ENCODE measurements around the gene OLFML2A.
"Not testable (repeated sequence)": the region's sequence is repeated elsewhere in the genome, so short reads cannot be mapped to it uniquely, and the experiment has no call there.

Gene OLFML2A

GRCh38 chr9:124776954-124777648 is at the start of gene OLFML2A:
Gene OLFML2A (plus strand): TSS chr9:124777133. CDS start chr9:124777271, 138 bp downstream.
- DNase-seq (ENCODE audit: low read depth in 2 of 2) = peak in 1 of 2 donors; percentile 24

GRCh38 chr9:124730772-124731171 is 46.2 kb upstream of the OLFML2A start:
- DNase-seq (ENCODE audit: low read depth in 2 of 2) = no peak

- DNase-seq (ENCODE audit: low read depth in 2 of 2) = no peak
Measured at GRCh38 chr9:124733964-124734740, 42.8 kb upstream of the OLFML2A start.

GRCh38 chr9:124734741-124735083 is 42.2 kb upstream of the OLFML2A start:
- not testable (repeated sequence) for DNase-seq (ENCODE audit: low read depth in 2 of 2)

GRCh38 chr9:124735121-124735520 is 41.8 kb upstream of the OLFML2A start:
- no peak for DNase-seq (ENCODE audit: low read depth in 2 of 2)

- not testable (repeated sequence) for DNase-seq (ENCODE audit: low read depth in 2 of 2)
Measured at GRCh38 chr9:124738075-124738474, 38.9 kb upstream of the OLFML2A start.

GRCh38 chr9:124739360-124739759 is 37.6 kb upstream of the OLFML2A start:
- no peak for DNase-seq (ENCODE audit: low read depth in 2 of 2)

- DNase-seq (ENCODE audit: low read depth in 2 of 2) = no peak
Measured at GRCh38 chr9:124741149-124741548, 35.8 kb upstream of the OLFML2A start.

GRCh38 chr9:124741662-124742061 is 35.3 kb upstream of the OLFML2A start:
- no peak for DNase-seq (ENCODE audit: low read depth in 2 of 2)

GRCh38 chr9:124742940-124743339 is 34.0 kb upstream of the OLFML2A start:
- DNase-seq (ENCODE audit: low read depth in 2 of 2) = no peak

GRCh38 chr9:124743686-124744348 is 33.1 kb upstream of the OLFML2A start:
- no peak for DNase-seq (ENCODE audit: low read depth in 2 of 2)

- DNase-seq (ENCODE audit: low read depth in 2 of 2) = no peak
Measured at GRCh38 chr9:124747065-124747464, 29.9 kb upstream of the OLFML2A start.

- no peak for DNase-seq (ENCODE audit: low read depth in 2 of 2)
Measured at GRCh38 chr9:124749284-124749683, 27.6 kb upstream of the OLFML2A start.

- DNase-seq (ENCODE audit: low read depth in 2 of 2) = no peak
Measured at GRCh38 chr9:124749781-124750180, 27.2 kb upstream of the OLFML2A start.

GRCh38 chr9:124752967-124753366 is 24.0 kb upstream of the OLFML2A start:
- DNase-seq (ENCODE audit: low read depth in 2 of 2) = no peak

- DNase-seq (ENCODE audit: low read depth in 2 of 2) = no peak
Measured at GRCh38 chr9:124754289-124754688, 22.6 kb upstream of the OLFML2A start.

- DNase-seq (ENCODE audit: low read depth in 2 of 2) = no peak
Measured at GRCh38 chr9:124755061-124755460, 21.9 kb upstream of the OLFML2A start.

- DNase-seq (ENCODE audit: low read depth in 2 of 2) = no peak
Measured at GRCh38 chr9:124756011-124756410, 20.9 kb upstream of the OLFML2A start.

GRCh38 chr9:124757616-124758015 is 19.3 kb upstream of the OLFML2A start:
- no peak for DNase-seq (ENCODE audit: low read depth in 2 of 2)

- no peak for DNase-seq (ENCODE audit: low read depth in 2 of 2)
Measured at GRCh38 chr9:124758061-124758460, 18.9 kb upstream of the OLFML2A start.

- DNase-seq (ENCODE audit: low read depth in 2 of 2) = no peak
Measured at GRCh38 chr9:124758691-124759090, 18.2 kb upstream of the OLFML2A start.

GRCh38 chr9:124759327-124759726 is 17.6 kb upstream of the OLFML2A start:
- no peak for DNase-seq (ENCODE audit: low read depth in 2 of 2)

- no peak for DNase-seq (ENCODE audit: low read depth in 2 of 2)
Measured at GRCh38 chr9:124760719-124761118, 16.2 kb upstream of the OLFML2A start.

Measured in stimulated activated CD4-positive, alpha-beta T cell treated with anti-CD3 and anti-CD28 coated beads, Interleukin-4, amount 100 ng/mL, for 48 hours (primary cell).